ENCODE data around the gene REV3L.

GRCh38 chr6:111252726-111253125, 230.3 kb downstream of the REV3L start:
- TF ChIP-seq SMAD3 (CRISPR knock-in tag; IDR thresholded peaks at IDR 0.05; ENCODE audit: borderline replicate concordance) = no peak
- TF ChIP-seq USF2 (CRISPR knock-in tag; IDR thresholded peaks at IDR 0.05) = no peak
- no peak for TF ChIP-seq CTCF (IDR thresholded peaks at IDR 0.05)
- no peak for TF ChIP-seq ZBTB43 (CRISPR knock-in tag; IDR thresholded peaks at IDR 0.05)
- no peak for TF ChIP-seq ELF4 (CRISPR knock-in tag; IDR thresholded peaks at IDR 0.05; ENCODE audit: low read depth)
- TF ChIP-seq, protein P1, sequence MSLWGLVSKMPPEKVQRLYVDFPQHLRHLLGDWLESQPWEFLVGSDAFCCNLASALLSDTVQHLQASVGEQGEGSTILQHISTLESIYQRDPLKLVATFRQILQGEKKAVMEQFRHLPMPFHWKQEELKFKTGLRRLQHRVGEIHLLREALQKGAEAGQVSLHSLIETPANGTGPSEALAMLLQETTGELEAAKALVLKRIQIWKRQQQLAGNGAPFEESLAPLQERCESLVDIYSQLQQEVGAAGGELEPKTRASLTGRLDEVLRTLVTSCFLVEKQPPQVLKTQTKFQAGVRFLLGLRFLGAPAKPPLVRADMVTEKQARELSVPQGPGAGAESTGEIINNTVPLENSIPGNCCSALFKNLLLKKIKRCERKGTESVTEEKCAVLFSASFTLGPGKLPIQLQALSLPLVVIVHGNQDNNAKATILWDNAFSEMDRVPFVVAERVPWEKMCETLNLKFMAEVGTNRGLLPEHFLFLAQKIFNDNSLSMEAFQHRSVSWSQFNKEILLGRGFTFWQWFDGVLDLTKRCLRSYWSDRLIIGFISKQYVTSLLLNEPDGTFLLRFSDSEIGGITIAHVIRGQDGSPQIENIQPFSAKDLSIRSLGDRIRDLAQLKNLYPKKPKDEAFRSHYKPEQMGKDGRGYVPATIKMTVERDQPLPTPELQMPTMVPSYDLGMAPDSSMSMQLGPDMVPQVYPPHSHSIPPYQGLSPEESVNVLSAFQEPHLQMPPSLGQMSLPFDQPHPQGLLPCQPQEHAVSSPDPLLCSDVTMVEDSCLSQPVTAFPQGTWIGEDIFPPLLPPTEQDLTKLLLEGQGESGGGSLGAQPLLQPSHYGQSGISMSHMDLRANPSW (CRISPR knock-in tag; conservative IDR thresholded peaks at IDR 0.05; ENCODE audit: low read depth) = no peak
- TF ChIP-seq CREB1 (CRISPR knock-in tag; IDR thresholded peaks at IDR 0.05) = no peak
- TF ChIP-seq ZNF232 (CRISPR knock-in tag; IDR thresholded peaks at IDR 0.05) = no peak
- TF ChIP-seq, protein P2, sequence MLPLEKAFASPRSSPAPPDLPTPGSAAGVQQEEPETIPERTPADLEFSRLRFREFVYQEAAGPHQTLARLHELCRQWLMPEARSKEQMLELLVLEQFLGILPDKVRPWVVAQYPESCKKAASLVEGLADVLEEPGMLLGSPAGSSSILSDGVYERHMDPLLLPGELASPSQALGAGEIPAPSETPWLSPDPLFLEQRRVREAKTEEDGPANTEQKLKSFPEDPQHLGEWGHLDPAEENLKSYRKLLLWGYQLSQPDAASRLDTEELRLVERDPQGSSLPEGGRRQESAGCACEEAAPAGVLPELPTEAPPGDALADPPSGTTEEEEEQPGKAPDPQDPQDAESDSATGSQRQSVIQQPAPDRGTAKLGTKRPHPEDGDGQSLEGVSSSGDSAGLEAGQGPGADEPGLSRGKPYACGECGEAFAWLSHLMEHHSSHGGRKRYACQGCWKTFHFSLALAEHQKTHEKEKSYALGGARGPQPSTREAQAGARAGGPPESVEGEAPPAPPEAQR (CRISPR knock-in tag; IDR thresholded peaks at IDR 0.05) = no peak
- no peak for TF ChIP-seq ATF6 (CRISPR knock-in tag; IDR thresholded peaks at IDR 0.05)
- no peak for TF ChIP-seq ATF3 (CRISPR knock-in tag; conservative IDR thresholded peaks at IDR 0.05)
- no peak for TF ChIP-seq MLX (CRISPR knock-in tag; IDR thresholded peaks at IDR 0.05)

Data from WTC11 (cell line).